ENCODE results near the gene CPLANE1.
"Not testable (repeated sequence)": the region's sequence is repeated elsewhere in the genome, so short reads cannot be mapped to it uniquely, and the experiment has no call there.

CPLANE1 gene

DNA sequence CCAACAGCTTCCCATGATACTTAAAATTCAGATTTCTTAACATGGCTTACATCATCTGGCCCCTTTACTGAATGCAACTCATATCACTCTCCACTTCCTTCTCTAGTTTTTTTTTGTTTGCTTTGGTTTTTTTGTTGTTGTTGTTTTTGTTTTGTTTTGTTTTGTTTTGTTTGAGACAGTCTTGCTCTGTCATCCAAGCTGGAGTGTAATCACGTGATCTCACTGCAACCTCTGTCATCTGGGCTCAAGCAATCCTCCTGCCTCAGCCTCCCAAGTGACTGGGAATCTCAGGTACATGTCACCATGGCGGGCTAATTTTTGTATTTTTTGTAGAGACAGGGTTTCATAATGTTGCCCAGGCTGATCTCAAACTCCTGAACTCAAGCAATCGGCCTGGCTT is 41.4 kb downstream of the CPLANE1 start:
- no peak for DNase-seq

DNA sequence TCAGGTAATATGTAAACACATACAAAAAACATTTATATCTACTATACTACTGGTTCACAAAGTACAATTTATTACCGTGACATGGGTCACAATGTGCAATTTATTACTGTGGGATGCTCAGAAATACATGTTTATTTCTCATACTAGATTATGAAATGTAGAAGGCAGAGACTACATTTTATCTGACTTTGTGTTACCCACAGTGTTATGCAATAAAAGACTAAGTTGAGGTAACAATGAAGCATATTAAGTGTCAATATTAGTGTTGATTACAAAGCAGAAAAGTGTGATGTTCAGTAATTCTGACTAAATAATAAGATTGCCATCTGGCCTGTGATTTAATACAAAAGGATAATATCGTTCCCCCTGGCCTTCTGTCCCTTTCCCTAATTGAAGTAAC is 42.4 kb downstream of the CPLANE1 start:
- DNase-seq = no peak

DNA sequence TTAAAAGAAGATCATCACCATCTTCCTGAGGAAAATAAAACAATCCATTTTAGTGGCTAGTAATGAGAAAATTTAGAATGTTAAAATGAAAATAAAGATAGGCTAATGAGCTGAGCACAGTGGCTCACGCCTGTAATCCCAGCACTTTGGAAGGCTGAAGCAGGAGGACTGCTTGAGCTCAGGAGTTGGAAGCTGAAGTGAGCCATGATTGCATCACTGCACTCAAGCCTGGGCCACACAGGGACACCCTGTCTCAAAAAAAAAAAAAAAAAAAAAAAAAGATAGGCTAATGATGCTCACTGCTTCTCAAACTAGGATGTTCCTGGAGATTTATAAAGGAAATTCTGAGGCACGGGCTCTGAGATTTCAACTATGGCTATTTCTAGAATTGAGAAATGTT is 50.3 kb downstream of the CPLANE1 start:
- no peak for DNase-seq

DNA sequence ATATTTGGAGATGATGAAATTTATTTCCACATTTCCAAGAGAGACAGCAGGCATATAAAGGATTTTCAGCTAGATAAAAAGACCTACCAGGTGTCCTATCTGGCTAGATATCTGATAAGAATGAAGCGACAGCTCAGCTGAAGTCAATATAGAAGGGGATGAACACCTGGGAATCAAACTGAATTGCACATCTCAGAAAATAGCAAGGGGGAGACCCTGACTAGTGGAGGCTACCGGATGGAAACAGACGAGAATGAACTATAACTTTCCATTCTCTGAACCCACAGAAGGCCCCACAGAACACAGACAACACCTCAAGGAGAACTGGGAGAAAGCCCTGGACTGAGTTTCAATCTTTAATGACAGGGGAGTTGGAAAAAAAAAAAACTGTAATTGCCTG is 51.1 kb downstream of the CPLANE1 start:
- no peak for DNase-seq

DNA sequence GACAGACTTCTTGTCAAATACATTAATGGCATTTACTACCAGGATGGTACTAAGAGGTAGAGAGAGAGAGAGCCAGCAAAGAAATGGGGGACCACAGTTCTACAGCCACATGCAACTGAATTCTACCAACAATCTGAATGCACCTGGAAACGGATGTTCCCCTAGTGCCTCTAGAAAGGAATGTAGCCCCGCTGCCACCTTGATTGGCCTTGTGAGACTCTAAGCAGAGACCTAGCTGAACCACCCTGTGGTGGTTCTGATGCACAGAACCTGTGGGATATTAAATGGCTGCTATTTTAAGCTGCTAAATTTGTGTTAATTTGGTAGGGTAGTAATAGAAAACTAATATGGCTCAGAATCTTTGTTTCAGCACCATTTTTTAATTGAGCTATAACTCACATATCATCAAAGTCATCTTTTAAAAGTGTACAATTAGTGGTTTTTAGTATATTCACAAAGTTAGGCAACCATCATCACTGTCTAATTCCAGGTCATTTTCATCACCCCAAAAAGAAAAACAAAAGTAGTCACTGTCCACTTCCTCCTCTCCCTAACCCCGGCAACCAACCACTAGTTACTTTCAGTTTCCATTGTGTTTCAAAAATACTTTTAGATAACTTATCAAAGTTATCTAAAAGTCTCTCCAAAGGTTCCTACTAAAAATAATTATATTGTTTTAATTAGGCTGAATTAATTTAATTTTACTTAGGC is 51.7 kb downstream of the CPLANE1 start:
- no peak for DNase-seq

DNA sequence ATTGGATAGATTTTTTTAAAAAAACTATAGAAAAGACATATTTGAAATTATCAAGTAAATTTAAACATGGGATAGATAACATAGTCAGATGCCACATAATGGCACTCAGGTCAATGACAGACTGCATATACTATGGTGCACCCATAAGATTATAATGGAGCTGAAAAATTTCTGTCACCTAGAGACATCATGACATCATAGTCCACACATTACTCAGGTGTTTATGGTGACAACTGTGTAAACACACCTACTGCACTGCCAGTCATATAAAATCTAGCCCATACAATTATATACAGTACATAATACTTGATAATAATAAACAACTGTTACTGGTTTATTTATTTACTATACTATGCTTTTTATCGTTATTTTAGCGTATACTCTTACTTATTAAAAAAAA is 58.6 kb downstream of the CPLANE1 start:
- no peak for DNase-seq

DNA sequence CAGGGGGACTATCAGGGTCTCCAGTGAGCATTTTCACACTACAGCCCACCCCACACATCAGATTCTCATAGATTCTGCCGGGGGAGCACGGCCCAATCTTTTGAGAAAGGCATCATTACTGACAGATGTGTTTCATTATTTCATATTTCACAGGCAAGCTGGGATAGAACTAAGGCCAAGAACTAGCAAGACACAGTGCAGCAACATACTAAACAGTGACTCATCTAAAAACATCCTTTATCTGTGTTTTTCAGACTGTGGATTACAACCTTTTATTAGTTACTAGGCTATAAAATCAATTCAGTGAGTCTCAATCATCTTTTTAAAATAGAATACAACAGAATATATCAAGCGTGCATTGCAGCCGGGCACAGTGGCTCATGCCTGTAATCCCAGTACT is 59.8 kb downstream of the CPLANE1 start:
- no peak for DNase-seq

DNA sequence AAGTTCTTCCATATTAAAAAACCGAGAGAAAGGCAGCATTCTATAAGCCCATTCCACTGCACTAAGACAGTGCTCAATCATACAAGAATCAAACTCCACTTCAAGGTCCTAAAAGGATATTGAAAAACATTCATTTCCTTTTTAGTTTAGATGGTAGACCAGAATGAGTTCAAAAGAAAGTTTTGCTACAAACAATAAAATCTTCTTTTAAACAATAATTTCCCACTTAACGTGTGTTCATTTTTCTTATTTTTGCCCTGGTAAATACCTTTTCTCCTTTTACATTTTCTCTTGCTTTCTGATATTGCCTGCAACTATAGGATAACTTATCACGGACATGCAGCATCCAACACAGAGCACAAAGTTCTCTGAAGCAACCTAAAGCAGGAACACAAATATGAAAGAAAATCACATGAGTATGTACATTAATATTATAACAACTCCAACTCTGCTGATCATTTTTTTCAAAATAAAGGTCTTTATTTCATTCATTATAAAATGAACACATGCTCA is 61.7 kb downstream of the CPLANE1 start:
- DNase-seq = no peak

DNA sequence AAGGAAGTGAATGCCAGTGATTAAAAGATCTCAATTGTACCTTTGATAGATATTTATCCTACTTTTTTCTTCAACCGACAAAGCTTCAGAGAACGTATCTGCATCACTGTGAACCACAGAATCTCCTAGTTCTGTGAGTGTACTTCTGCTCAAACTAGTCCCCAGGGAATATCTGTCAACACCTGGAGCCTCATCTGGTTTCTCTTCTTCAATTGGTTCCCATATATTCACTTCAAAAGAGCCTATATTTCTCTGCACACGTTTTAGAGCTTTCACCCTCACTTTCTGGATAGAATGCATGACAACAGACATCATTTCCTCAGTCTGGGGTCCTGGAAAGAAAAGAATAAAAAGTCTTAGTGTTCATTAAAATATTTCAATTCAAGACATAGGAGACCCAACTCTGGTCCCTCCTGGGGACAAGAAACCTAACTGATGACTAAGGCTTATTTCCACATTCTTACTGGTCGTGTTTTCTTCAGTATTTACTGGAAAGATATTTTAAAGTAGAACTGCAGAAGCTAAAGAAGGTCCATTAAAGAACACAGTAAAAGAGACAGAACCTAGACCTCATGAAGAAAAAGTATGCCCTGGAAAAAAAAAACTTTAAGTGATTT is 64.3 kb downstream of the CPLANE1 start:
- DNase-seq = no peak

DNA sequence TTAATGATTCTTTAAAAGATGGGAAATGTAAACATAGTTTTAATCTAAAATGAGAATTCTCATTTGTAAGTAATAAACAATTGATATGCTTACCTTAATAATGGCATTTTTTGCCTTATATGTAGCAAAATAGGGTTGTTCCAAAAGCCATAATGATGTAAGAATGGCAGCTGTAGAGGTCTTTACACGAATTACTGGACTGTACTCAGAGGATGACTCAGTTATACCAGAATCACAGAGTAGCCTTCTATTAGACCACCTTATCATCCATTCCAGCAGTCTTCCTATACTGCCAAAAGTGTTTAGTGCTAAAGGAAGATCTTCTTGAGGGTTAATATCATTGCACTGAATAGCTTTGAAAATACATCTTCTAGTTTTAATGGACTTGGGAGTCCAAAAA is 66.5 kb downstream of the CPLANE1 start:
- DNase-seq = no peak

DNA sequence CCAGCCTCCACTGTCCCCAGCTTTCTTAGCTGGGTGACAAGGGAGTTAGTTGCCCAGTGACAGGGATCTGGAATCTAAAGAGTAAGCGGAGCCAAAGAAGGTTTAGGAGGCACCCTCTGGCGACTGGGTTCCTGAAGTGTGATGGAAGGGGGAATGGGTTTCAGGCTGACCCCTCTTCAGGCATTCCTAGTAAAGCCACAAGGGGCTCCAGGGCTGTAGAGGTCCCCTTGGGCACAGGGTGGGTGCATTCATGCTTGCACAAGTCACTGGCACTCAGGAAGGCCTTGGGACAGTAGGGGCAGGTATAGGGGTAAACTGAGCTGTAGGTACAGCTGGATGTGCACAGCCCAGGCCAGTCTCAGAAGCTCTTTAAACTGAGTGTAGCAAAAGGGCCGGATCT is 74.2 kb downstream of the CPLANE1 start:
- DNase-seq = no peak

DNA sequence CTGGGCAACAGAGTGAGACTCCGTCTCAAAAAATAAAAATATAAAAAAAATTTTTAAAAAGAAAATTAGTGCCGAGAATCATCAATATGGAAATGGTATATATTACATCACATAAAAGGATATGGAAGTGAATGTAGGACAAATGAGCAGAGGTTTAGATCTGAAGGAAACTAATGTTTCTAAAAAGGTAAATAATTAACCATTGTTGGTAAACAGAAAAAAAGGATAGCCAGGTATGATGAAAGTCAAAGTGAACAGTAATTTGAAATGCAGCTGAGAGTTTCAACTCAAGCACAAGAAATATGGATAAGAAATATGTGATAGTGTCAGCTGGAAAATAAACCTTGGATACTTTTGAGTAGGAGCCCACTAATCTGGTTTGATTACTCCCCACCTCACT is 76.2 kb downstream of the CPLANE1 start:
- DNase-seq = no peak

DNA sequence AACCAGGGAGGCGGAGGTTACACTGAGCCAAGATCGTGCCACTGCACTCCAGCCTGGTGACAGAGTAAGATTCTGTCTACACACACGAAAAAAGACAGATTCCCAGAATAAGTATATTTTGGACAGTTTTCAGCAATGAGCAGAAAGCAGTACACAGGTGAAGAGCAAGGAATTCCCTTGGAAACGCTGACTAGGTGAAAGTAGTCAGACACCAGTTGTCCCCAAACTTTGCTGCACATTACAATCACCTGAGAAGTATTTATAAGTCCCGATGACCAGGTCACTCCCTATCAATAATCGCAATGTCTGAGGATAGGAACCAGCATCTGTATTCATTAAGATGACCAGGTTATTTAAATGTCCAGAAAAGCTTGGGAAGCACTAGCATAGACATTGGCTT is 78.3 kb downstream of the CPLANE1 start:
- DNase-seq = no peak

DNA sequence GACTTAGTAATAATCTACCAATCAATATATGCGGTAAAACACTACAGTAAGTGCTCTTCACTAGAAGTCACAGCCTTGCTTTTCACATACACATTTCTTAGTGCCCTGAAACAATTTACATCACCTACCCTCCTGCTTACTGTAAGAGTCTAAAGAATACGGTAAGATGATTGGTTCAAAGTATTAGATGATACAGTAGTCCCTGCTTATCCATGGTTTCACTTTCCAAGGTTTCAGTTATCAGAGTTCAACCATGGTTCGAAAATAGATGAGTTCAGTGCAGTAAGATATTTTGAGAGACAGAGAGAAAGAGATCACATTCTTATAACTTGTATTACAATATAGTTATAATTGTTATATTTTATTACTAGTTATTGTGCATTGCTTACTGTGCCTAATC is 83.0 kb downstream of the CPLANE1 start:
- DNase-seq = no peak

DNA sequence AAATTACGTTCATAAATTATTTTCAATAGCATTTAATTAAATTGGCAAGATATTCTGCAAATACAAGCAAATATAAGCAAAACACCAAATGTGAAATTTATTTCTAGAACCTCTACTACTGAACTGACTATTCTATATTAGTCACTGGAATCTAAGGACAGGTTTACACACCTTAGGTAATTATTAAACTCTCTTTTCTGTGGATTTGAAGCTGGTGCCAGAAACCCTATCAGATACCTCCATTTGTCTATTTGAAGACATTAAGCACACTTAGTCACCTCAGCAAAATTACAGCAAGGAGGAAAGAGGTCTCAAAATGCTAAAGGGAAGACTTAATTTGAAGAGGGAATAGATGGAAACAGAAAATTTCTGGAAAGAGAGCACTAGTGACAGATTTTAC is 83.4 kb downstream of the CPLANE1 start:
- DNase-seq = no peak

DNA sequence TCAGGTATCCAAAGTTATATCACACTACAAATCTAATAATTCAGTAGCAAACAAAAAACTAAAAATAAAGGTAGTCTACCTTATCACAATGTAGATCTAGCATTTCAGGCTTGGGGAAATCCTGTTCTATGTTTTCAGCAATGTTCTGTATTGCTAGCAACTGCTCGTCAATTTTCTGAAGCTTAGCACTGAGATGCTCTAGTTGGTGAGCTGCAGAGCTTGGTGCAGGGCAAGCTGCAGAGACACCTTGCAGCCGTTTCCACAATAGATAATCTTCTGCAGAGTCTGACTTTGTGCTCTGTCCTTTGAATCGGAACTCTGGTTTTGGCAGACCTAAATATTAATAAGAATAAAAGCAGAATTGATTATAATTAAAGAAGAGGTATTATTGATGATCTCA is 95.5 kb downstream of the CPLANE1 start:
- no peak for DNase-seq

DNA sequence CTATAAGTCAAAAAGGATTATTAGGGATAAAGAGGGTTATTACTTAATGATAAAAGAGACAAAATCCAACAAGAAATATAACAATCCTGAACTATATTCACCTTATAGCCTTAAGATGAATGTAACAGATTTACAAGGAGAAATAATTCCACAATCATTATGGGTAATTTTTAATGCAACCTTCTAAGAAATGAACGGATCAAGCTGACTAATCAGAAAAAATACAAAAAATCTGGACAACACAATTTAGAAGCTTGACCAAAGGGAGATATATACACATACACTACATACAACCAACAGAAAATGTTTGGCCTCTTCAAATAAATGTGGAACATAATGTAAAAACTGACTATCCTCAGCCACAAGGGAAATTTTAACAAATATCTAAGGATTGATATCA is 102.3 kb downstream of the CPLANE1 start:
- DNase-seq = no peak

DNA sequence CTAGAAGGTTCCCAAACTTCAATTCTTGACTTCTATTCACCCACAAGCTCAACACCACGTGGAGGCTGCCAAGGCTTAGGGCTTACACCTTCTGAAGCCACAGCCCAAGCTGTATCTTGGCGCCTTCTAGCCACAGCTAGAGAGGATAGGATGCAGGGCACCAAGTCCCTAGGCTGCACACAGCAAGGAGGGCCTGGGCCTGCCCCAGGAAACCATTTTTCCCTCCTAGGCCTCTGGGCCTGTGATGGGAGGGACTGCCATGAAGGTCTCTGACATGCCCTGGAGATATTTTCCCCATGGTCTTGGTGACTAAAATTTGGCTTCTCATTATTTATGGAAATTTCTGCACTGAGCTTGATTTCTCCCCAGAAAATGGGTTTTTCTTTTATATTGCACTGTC is 112.5 kb downstream of the CPLANE1 start:
- DNase-seq = no peak

DNA sequence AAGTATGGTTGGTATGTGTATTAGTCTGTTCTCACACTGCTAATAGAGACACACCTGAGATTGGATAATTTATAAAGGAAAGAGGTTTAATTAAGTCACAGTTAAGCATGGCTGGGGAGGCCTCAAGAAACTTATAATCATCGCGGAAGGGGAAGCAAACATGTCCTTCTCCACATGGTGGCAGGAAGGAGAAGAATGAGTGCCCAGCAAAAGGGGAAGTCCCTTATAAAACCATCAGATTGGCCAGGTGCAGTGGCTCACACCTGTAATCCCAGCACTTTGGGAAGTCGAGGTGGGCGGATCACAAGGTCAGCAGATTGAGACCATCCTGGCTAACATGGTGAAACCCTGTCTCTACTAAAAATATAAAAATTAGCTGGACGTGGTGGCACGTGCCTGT is 113.9 kb downstream of the CPLANE1 start:
- not testable (repeated sequence) for DNase-seq

DNA sequence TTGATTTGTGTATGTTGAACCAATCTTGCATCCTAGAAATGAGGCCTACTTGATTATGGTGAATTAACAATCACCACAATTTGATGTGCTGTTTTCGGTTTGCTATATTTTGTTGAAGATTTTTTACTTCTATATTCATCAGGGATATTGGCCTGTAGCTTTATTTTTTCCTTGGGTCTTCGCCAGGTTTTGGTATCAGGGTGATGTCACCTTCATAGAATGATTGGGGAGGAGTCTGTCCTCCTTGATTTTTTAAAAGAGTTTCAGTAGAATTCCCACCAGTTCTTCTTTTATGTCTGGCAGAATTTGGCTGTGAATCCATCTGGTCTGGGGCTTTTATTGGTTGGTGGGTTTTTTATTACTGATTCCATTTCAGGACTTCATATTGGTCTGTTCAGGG is 115.2 kb downstream of the CPLANE1 start:
- DNase-seq = no peak

DNA sequence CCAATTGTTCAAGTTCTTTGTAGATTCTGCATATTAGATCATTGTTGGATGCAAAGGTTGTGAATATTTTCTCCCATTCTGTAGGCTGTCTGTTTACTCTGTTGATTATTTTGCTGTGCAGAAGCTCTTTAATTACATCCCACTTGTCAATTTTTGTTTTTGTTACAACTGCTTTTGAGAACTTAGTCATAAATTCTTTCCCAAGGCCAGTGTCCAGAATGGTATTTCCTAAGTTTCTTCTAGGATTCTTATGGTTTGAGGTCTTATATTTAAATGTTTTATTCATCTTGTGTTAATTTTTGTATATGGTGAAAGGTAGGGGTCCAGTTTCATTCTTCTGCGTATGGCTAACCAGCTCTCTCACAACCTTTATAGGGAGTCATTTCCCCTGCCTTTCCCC is 116.5 kb downstream of the CPLANE1 start:
- DNase-seq = no peak

DNA sequence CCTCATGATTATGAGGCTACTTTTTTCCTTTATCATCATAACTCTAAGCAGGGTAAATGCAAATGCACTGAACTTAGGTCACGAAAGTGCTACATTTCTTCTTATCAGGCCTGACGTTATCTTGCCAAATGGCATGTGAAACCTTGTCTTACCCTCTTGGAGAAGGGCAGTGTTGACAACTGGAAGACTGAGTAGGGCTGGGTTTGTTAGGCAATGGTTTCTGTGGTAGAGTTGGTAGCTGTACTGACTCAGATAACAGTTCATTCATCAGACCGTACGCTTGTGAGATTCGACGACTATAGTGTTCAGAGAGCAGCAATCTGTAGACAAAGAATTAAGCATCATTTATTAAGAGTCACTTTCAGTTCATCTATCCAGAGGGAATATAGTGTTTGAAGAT is 127.7 kb downstream of the CPLANE1 start:
- no peak for DNase-seq

DNA sequence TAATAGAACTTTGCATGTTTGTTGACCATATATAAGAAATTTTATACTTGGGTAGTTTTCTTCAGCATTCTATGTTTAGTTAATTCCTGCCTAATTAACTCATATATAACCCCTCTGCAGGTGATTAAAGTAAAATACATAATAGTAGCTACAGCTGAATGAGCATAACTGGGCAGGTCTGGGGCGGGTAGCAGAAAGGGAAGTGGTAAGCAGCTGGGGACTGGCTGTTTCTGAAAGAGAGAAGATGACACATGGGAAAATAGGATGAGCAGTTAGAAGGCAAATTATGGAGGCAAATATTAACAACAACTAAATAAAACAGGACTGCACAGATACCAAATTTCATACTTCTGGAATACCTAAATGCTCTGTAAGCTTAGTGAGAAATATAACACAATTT is 128.1 kb downstream of the CPLANE1 start:
- no peak for DNase-seq

DNA sequence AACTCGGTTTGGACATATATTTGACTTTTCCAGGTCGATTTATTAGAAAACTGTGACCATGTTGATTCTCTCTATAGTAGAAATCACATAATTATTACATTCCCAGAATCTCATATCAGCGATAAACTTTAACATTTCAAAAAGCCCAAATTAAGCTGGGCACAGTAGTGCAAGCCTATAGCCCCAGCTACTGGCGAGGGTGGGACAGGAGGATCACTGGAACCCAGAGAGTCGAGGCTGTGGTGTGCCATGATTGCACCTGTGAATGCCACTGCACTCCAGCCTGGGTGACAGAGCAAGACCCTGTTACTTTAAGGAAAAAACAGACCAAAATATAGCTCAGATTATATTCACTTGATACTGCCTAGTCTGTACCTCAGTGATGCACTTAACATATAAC is 128.9 kb downstream of the CPLANE1 start:
- DNase-seq = no peak

DNA sequence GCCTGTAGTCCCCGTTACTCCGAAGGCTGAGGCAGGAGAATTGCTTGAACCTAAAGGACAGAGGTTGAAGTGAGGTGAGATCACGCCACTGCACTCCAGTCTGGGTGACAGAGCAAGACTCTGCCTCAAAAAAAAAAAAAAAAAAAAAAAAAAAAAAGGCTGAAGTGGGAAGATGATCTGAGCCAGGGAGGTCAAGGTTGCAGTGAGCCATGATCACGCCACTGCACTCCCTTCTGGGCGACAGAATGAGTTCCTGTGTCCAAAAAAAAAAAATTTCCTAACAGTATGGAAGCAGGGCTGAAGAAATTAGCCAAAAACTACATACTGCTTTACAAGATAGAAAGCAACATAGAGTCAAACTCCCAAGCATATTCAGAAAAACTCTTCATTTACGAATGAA is 132.8 kb downstream of the CPLANE1 start:
- no peak for DNase-seq

Data from NCI-H1417 treated with DMSO at 0.1 percent for 48 hours (cell line).